Bronchial epithelial cell (primary cell): Measurements from ENCODE around the gene CHD9. TPM values are rescaled to one million over a fixed set of nuclear protein-coding genes. Genes with fewer than 3 reads are reported as not detected.
A peak's percentile ranks its signal among the peaks of the same experiment; 100 is the strongest.

Source experiments
- DNase-seq: peaks from one replicate; pipeline ENCODE4 v3.0.0-alpha.2; 2010; ENCODE audit warnings: low read depth
- FAIRE-seq: peaks from 2 replicates; lab custom pipeline; 2011; peaks lifted over from hg19 to GRCh38; lab: Jason Lieb, UNC
- H3K27me3 ChIP-seq: 2 replicates; pipeline ENCODE4 v1.5.1; 2011; ENCODE audit warnings: low read length; ENCODE audit not compliant: control insufficient read depth, insufficient read depth
- H3K36me3 ChIP-seq: 2 replicates; pipeline ENCODE4 v1.5.1; 2011; ENCODE audit warnings: low read length; ENCODE audit not compliant: control insufficient read depth, insufficient read depth
- H3K4me3 ChIP-seq: 2 replicates; pipeline ENCODE4 v1.5.1; 2011; ENCODE audit warnings: mild to moderate bottlenecking, low read depth, low read length, control low read depth
- CTCF ChIP-seq: IDR thresholded peaks from 2 replicates; pipeline ENCODE4 v1.5.1; 2011; ENCODE audit warnings: mild to moderate bottlenecking, moderate library complexity, low read length, control low read depth, inconsistent platforms; ENCODE audit not compliant: insufficient read depth, severe bottlenecking
- total RNA-seq: library from RNA; depleted of rRNA; stranded (reverse); fragments of >200 nt; gene quantifications from 2 replicates; pipeline ENCODE4 v1.2.1, GENCODE V29; 2014

CHD9 gene
- total RNA-seq, 1 donor from 2014 or later, result 35.3 TPM

DNA sequence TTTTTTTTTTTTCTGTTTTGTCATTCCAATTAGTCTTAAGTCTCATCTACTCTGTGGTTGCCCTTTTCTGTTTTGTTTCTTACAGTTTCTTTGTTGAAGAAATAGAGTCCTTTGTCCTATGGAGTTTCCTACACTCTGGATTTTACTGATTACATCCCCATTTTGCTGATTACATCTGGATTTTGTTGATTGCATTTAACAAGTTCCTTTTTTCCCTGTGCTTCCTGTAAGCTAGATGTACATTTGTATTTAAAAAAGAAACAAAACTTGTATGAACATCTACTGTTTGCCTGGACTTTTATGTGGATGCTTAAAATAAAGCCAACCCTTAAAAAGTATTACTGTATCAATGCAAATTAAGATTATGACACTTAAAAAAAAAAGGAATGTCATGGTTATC, 147.6 kb downstream of the CHD9 start:
- Histone ChIP-seq H3K27me3 (no peaks in the 10 kb centered on the region), H3K36me3 (no peaks in the 10 kb centered on the region), H3K4me3 (no peak overlapping the region)
- FAIRE-seq, result no peak
- DNase-seq, result no peak
- TF ChIP-seq CTCF, result no peak

DNA sequence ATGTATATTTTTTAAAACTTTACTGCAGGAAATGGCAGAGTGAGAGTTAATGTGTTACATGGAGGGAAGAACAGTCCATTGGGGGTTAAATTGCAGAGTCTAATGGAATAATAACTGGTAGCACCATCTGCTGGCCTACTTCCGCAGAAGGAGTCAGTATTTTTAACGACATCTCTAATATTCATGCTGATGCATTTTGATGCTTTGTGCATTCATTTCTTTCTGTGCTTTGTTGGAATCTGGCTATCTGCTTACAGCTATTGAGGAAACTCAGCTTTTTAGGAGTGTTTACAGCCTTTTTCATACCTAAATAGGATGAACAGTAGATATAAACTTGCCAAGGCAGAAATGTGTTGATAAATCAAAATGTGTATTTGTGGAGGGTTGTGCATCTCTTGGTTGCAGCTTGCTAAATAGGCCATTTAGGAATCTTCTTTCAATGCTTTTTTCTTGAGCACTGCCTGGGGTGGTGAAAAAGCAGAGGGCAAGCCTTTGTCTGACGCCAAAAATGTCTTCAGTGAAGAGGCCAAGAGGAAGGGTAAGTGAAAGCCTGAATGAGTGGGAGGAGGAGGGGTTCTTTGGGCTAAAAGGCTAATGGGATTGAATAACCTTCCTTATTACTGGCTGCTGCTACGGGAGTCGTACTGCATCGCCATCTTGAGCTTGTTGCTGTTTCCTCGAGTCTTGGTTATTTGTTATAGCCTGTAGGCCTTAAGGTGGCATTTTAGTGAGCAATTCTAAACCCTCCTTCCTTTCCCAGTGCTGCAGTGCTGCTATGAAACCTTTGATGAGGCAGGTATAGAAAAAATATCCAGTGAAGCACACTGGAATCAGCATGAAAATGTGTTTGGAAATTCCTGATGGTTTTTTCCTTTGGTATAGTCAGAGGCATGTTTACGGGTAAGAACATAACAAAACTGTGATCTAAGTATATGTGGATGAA, 153.3 kb downstream of the CHD9 start:
- Histone ChIP-seq H3K4me3 (peak overlapping the region; percentile 30), H3K36me3 (no peaks in the 10 kb centered on the region), H3K27me3 (no peaks in the 10 kb centered on the region)
- DNase-seq (peak; percentile 77), FAIRE-seq (no peak)
- peak; percentile 48 for TF ChIP-seq CTCF

DNA sequence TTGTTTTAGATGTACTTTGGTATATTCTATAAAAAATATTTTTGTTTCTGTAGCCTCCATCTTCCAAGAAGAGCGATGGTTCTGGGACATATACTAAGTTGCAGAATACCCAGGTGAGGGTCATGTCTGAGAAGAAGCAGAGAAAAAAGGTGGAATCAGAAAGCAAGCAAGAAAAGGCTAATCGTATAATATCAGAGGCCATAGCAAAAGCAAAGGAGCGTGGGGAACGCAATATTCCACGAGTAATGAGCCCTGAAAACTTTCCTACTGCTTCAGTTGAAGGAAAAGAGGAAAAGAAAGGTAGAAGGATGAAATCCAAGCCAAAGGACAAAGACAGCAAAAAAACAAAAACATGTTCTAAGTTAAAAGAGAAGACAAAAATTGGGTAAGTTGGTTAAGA, 154.6 kb downstream of the CHD9 start:
- H3K27me3 ChIP-seq, result no peaks in the 10 kb centered on the region
- DNase-seq (no peak), FAIRE-seq (no peak)
- H3K36me3 ChIP-seq, result no peaks in the 10 kb centered on the region
- no peak for TF ChIP-seq CTCF
- H3K4me3 ChIP-seq, result peak overlapping the region; percentile 12

DNA sequence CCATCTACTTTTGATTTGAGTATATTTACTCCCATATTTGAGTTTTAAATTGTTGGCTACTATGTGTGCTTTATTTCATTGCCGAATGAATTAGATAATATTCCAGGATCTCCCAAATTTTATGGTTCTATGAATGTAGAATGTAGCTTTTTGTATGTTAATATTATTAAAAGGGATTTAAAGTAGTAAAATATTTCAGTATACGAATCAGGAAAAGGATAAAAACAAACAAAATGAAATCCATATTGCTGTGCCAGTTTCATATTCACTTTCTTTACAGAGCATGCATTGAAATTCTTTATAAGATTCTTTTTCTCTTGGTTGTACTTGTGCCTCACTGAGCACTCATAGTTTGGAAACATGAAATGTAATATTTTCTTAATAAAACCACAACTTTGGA, 155.1 kb downstream of the CHD9 start:
- FAIRE-seq (no peak), DNase-seq (no peak)
- H3K36me3 ChIP-seq, result no peaks in the 10 kb centered on the region
- H3K4me3 ChIP-seq, result no peak overlapping the region
- TF ChIP-seq CTCF, result no peak
- no peaks in the 10 kb centered on the region for H3K27me3 ChIP-seq

- H3K27me3 ChIP-seq, result no peaks in the 10 kb centered on the region
- H3K4me3 ChIP-seq, result no peak overlapping the region
- no peak for TF ChIP-seq CTCF
- no peak for FAIRE-seq
- no peaks in the 10 kb centered on the region for H3K36me3 ChIP-seq
- no peak for DNase-seq
Measured at GRCh38 chr16:53211253-53211652, 156.5 kb downstream of the CHD9 start.
